HCT116 (cell line): Measurements from ENCODE around the gene CADPS. TPM values are rescaled to one million over a fixed set of nuclear protein-coding genes. Genes with fewer than 3 reads are reported as not detected.

Source experiments
- ATAC-seq: fragments of 200-7000 bp; cut with Tn5 transposase; 2 replicates; pipeline ENCODE4 v1.9.1; 2020; ENCODE audit warnings: mild to moderate bottlenecking, moderate library complexity
- BruUV-seq: library from RNA; stranded (reverse); fragments of 400-500 nt; replicated peaks from 2 replicates; lab custom pipeline; 2021; lab: Mats Ljungman, UMichigan
- CTCF ChIA-PET: fragments of 300-600 bp; sonication (Branson Sonifier 250); formaldehyde crosslinking; loops from one replicate; lab custom pipeline; 2021; ENCODE audit warnings: antibody characterized with exemption; lab: Charles Lee
- POLR2A ChIA-PET: fragments of 300-600, 350-600 bp; sonication (Branson Sonifier 250); formaldehyde crosslinking; loops from one replicate; lab custom pipeline; 2021; ENCODE audit warnings: antibody characterized with exemption; lab: Charles Lee
- RAD21 ChIA-PET, 2 experiments: fragments of 300-600 bp; sonication (Branson Sonifier 250); formaldehyde crosslinking; loops; one replicate each; lab custom pipeline; 2023; ENCODE audit warnings: low total read pairs in 2 of 2; ENCODE audit not compliant: uncharacterized antibody in 2 of 2, unreplicated experiment in 2 of 2, low non-redundant PET in 1 of 2; lab: Charles Lee
- DNase-seq: peaks from one replicate; pipeline ENCODE4 v3.0.0-alpha.2; 2010; ENCODE audit warnings: low read depth, low spot score
- H2AFZ ChIP-seq: fragments of 200-600 bp; shearing (Covaris generic), sonication (generic); 2 replicates; pipeline ENCODE4 v1.6.1; 2017; ENCODE audit warnings: low read depth, mixed run types, mixed read lengths, antibody characterized with exemption, low read length; ENCODE audit not compliant: poor library complexity, severe bottlenecking
- H3K27ac ChIP-seq: 2 replicates; pipeline ENCODE4 v1.5.1; 2012; ENCODE audit warnings: low read depth, low read length
- H3K27me3 ChIP-seq: fragments of 200-600 bp; sonication (generic); 2 replicates; pipeline ENCODE4 v1.6.1; 2016; ENCODE audit warnings: mixed run types, low read length, mixed read lengths; ENCODE audit not compliant: insufficient read depth
- H3K36me3 ChIP-seq, 2 experiments: fragments of 200-500 bp in 1 of 2; fragments of 200-600 bp in 1 of 2; sonication (Bioruptor generic) in 1 of 2; sonication (generic) in 1 of 2; 2 replicates each; pipeline versions ENCODE4 v1.5.1 to v1.6.1; 2014 to 2016; ENCODE audit warnings: low read length in 2 of 2, inconsistent platforms in 1 of 2, mixed read lengths in 1 of 2, mixed run types in 1 of 2; ENCODE audit not compliant: insufficient read depth in 2 of 2, control insufficient read depth in 1 of 2
- H3K4me1 ChIP-seq, 2 experiments: fragments of 200-600 bp in 1 of 2; sonication (generic) in 1 of 2; 2 replicates each; pipeline versions ENCODE4 v1.5.1 to v1.6.1; 2012 to 2017; ENCODE audit warnings: low read length in 2 of 2, inconsistent platforms in 1 of 2, mild to moderate bottlenecking in 1 of 2, mixed read lengths in 1 of 2, mixed run types in 1 of 2, moderate library complexity in 1 of 2; ENCODE audit not compliant: insufficient read depth in 2 of 2, control insufficient read depth in 1 of 2
- H3K4me2 ChIP-seq: fragments of 200-600 bp; sonication (generic); 2 replicates; pipeline ENCODE4 v1.6.1; 2017; ENCODE audit warnings: mixed run types, low read length, mixed read lengths
- H3K4me3 ChIP-seq, 2 experiments: fragments of 200-600 bp in 1 of 2; sonication (generic) in 1 of 2; replicated peaks in 1 of 2; 2 replicates each; pipeline ENCODE4 v1.5.1; 2011 to 2016; ENCODE audit warnings: low read length in 2 of 2, control low read depth in 1 of 2, low read depth in 1 of 2, mild to moderate bottlenecking in 1 of 2, mixed read lengths in 1 of 2, mixed run types in 1 of 2
- H3K79me2 ChIP-seq: fragments of 200-600 bp; sonication (generic); 2 replicates; pipeline ENCODE4 v1.6.1; 2017; ENCODE audit warnings: mild to moderate bottlenecking, mixed run types, low read length, moderate library complexity, mixed read lengths; ENCODE audit not compliant: insufficient read depth
- H3K9ac ChIP-seq: fragments of 200-600 bp; sonication (generic); 2 replicates; pipeline ENCODE4 v1.6.1; 2016; ENCODE audit warnings: low read length, mixed read lengths
- H3K9me2 ChIP-seq: fragments of 200-600 bp; sonication (generic), shearing (Covaris generic); 2 replicates; pipeline ENCODE4 v1.6.1; 2017; ENCODE audit warnings: mixed run types, mild to moderate bottlenecking, moderate library complexity; ENCODE audit not compliant: insufficient read depth
- H3K9me3 ChIP-seq, 2 experiments: fragments of 200-500 bp in 1 of 2; fragments of 200-600 bp in 1 of 2; sonication (Bioruptor generic) in 1 of 2; sonication (generic) in 1 of 2; 2 replicates each; pipeline ENCODE4 v1.6.1; 2014 to 2017; ENCODE audit warnings: low read length in 2 of 2, mixed read lengths in 2 of 2, inconsistent platforms in 1 of 2, low read depth in 1 of 2, mild to moderate bottlenecking in 1 of 2, mixed run types in 1 of 2, moderate library complexity in 1 of 2; ENCODE audit not compliant: control insufficient read depth in 1 of 2, insufficient read depth in 1 of 2
- H4K20me1 ChIP-seq: fragments of 200-600 bp; sonication (generic), shearing (Covaris generic); 2 replicates; pipeline ENCODE4 v1.6.1; 2017; ENCODE audit warnings: mixed run types, mild to moderate bottlenecking, moderate library complexity; ENCODE audit not compliant: insufficient read depth
- CEBPB ChIP-seq: IDR thresholded peaks from 2 replicates; pipeline ENCODE4 v1.6.1; 2012; ENCODE audit warnings: low read depth
- EZH2 ChIP-seq: fragments of 200-600 bp; sonication (generic); IDR thresholded peaks from 2 replicates; pipeline ENCODE4 v1.6.1; 2017; ENCODE audit warnings: antibody characterized with exemption, mixed run types
- JUND ChIP-seq: IDR thresholded peaks from 2 replicates; pipeline ENCODE4 v1.6.1; 2012
- POLR2AphosphoS5 ChIP-seq: IDR thresholded peaks from 2 replicates; pipeline ENCODE4 v1.6.1; 2011; ENCODE audit warnings: mild to moderate bottlenecking, low read depth, low read length, moderate library complexity
- RAD21 ChIP-seq: IDR thresholded peaks from 2 replicates; pipeline ENCODE4 v1.6.1; 2012; ENCODE audit warnings: low read depth, mild to moderate bottlenecking
- SP1 ChIP-seq: IDR thresholded peaks from 2 replicates; pipeline ENCODE4 v1.6.1; 2012; ENCODE audit warnings: low read depth
- YY1 ChIP-seq: IDR thresholded peaks from 2 replicates; pipeline ENCODE4 v1.6.1; 2011; ENCODE audit warnings: low read length, low read depth, moderate library complexity, mild to moderate bottlenecking; ENCODE audit not compliant: insufficient replicate concordance; ENCODE audit errors: extremely low read depth
- intact Hi-C: fragments of 100-400 bp; cut with micrococcal nuclease; formaldehyde crosslinking; loops from 2 replicates; pipeline ENCODE4 v1.10.0; 2022
- total RNA-seq: library from RNA; stranded (reverse); gene quantifications from one replicate; pipeline ENCODE4 v1.2.1, GENCODE V29; 2021; ENCODE audit not compliant: unreplicated experiment
- TF ChIP-seq, protein P1 (sequence below): IDR thresholded peaks from 2 replicates; pipeline ENCODE4 v1.6.1; 2012; ENCODE audit warnings: low read depth
- TF ChIP-seq, protein P2 (sequence below), 3 experiments: fragments of 200-600 bp in 1 of 3; sonication (generic) in 1 of 3; IDR thresholded peaks in 2 of 3; conservative IDR thresholded peaks in 1 of 3; 2 replicates each; pipeline ENCODE4 v1.5.1; 2012 to 2017; ENCODE audit warnings: low read depth in 2 of 3, low read length in 2 of 3, antibody characterized with exemption in 1 of 3, borderline replicate concordance in 1 of 3, control low read depth in 1 of 3, mild to moderate bottlenecking in 1 of 3, mixed read lengths in 1 of 3, mixed run types in 1 of 3, moderate library complexity in 1 of 3; ENCODE audit not compliant: insufficient read depth in 1 of 3
- TF ChIP-seq, protein P3 (sequence below): IDR thresholded peaks from 2 replicates; pipeline ENCODE4 v1.6.1; 2012
- TF ChIP-seq, protein P4 (sequence below): IDR thresholded peaks from 2 replicates; pipeline ENCODE4 v1.6.1; 2012
- TF ChIP-seq, protein P5 (sequence below): IDR thresholded peaks from 2 replicates; pipeline ENCODE4 v1.6.1; 2011; ENCODE audit warnings: mild to moderate bottlenecking, low read length, moderate library complexity; ENCODE audit not compliant: insufficient replicate concordance; ENCODE audit errors: extremely low read depth

Gene CADPS
- total RNA-seq, 1 experiment from 2014 or later = not detected

DNA sequence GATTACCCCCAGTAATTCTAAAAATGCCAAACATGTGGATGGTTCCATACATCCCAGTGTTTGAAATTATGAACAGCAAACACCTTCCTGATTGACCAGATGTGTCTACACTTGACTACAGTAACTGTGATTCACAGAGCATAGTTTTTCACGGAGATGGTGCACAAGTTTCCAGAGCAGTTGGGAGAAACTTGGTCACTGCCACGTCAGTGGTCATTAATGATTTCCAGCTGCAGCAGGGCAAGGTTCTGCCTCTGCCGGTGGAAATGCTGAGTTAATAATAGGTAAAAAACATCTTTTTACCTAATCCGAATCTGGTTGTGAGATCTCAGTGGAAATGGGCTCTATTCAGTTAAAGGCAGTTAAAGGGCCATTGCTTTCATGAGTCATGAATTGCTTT, 347.7 kb downstream of the CADPS start (continued):
- TF ChIP-seq, protein P1, sequence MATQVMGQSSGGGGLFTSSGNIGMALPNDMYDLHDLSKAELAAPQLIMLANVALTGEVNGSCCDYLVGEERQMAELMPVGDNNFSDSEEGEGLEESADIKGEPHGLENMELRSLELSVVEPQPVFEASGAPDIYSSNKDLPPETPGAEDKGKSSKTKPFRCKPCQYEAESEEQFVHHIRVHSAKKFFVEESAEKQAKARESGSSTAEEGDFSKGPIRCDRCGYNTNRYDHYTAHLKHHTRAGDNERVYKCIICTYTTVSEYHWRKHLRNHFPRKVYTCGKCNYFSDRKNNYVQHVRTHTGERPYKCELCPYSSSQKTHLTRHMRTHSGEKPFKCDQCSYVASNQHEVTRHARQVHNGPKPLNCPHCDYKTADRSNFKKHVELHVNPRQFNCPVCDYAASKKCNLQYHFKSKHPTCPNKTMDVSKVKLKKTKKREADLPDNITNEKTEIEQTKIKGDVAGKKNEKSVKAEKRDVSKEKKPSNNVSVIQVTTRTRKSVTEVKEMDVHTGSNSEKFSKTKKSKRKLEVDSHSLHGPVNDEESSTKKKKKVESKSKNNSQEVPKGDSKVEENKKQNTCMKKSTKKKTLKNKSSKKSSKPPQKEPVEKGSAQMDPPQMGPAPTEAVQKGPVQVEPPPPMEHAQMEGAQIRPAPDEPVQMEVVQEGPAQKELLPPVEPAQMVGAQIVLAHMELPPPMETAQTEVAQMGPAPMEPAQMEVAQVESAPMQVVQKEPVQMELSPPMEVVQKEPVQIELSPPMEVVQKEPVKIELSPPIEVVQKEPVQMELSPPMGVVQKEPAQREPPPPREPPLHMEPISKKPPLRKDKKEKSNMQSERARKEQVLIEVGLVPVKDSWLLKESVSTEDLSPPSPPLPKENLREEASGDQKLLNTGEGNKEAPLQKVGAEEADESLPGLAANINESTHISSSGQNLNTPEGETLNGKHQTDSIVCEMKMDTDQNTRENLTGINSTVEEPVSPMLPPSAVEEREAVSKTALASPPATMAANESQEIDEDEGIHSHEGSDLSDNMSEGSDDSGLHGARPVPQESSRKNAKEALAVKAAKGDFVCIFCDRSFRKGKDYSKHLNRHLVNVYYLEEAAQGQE = no peak
- TF ChIP-seq SP1 = no peak
- TF ChIP-seq, protein P2, sequence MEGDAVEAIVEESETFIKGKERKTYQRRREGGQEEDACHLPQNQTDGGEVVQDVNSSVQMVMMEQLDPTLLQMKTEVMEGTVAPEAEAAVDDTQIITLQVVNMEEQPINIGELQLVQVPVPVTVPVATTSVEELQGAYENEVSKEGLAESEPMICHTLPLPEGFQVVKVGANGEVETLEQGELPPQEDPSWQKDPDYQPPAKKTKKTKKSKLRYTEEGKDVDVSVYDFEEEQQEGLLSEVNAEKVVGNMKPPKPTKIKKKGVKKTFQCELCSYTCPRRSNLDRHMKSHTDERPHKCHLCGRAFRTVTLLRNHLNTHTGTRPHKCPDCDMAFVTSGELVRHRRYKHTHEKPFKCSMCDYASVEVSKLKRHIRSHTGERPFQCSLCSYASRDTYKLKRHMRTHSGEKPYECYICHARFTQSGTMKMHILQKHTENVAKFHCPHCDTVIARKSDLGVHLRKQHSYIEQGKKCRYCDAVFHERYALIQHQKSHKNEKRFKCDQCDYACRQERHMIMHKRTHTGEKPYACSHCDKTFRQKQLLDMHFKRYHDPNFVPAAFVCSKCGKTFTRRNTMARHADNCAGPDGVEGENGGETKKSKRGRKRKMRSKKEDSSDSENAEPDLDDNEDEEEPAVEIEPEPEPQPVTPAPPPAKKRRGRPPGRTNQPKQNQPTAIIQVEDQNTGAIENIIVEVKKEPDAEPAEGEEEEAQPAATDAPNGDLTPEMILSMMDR (IDR thresholded peaks at IDR 0.05 in 2 of 3, conservative IDR thresholded peaks at IDR 0.05 in 1 of 3; ENCODE audit: borderline replicate concordance in 1 of 3, insufficient read depth in 1 of 3, low read depth in 2 of 3, low read length in 2 of 3) = no peak
- no peak for TF ChIP-seq CEBPB
- TF ChIP-seq, protein P3, sequence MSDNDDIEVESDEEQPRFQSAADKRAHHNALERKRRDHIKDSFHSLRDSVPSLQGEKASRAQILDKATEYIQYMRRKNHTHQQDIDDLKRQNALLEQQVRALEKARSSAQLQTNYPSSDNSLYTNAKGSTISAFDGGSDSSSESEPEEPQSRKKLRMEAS = no peak
- TF ChIP-seq JUND = no peak

DNA sequence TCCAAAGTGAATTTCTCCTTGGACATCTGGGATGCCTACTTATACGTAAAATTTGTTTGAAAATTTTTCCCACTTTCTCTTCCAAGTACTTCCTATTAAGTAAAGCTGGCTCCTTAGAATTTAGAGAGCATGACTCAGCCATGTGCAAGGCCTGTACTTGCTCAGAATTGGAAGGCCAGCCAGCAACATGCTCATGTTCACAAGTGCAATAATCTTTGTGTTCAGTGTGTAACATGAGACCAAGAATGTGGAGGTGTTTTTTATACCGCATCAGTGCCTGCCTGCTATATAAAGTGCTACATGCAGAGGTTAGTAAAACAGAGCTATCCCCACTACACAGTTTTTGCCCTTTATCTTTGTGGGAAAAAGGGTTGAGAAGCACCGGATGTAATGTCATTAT, 349.9 kb downstream of the CADPS start:
- no peaks in the 10 kb centered on the region for H3K36me3 ChIP-seq
- no peak overlapping the region for H3K4me2 ChIP-seq
- ChIA-PET POLR2A (no interaction called here), RAD21 (no interaction called here), CTCF (no interaction called here)
- no peak for ATAC-seq
- DNase-seq = no peak
- no peaks in the 10 kb centered on the region for H3K4me1 ChIP-seq
- no peaks in the 10 kb centered on the region for H3K9me3 ChIP-seq
- no peaks in the 10 kb centered on the region for H3K9me2 ChIP-seq
- peaks cover 56% of the 10 kb centered on the region; the same call in 1 of the 2 replicates for H3K27me3 ChIP-seq
- H3K4me3 ChIP-seq = no peak overlapping the region
- BruUV-seq = no TSS peak
- no peak overlapping the region for H3K9ac ChIP-seq
- H4K20me1 ChIP-seq = no peaks in the 10 kb centered on the region
- intact Hi-C loops = no loop called here
- H2AFZ ChIP-seq = no peak overlapping the region
- H3K79me2 ChIP-seq = no peaks in the 10 kb centered on the region
- H3K27ac ChIP-seq = no peak overlapping the region
- TF ChIP-seq RAD21 (no peak), CEBPB (no peak), POLR2AphosphoS5 (no peak), JUND (no peak), EZH2 (no peak), YY1 (no peak)
- TF ChIP-seq, protein P4, sequence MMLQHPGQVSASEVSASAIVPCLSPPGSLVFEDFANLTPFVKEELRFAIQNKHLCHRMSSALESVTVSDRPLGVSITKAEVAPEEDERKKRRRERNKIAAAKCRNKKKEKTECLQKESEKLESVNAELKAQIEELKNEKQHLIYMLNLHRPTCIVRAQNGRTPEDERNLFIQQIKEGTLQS = no peak
- TF ChIP-seq, protein P1 = no peak
- TF ChIP-seq, protein P5, sequence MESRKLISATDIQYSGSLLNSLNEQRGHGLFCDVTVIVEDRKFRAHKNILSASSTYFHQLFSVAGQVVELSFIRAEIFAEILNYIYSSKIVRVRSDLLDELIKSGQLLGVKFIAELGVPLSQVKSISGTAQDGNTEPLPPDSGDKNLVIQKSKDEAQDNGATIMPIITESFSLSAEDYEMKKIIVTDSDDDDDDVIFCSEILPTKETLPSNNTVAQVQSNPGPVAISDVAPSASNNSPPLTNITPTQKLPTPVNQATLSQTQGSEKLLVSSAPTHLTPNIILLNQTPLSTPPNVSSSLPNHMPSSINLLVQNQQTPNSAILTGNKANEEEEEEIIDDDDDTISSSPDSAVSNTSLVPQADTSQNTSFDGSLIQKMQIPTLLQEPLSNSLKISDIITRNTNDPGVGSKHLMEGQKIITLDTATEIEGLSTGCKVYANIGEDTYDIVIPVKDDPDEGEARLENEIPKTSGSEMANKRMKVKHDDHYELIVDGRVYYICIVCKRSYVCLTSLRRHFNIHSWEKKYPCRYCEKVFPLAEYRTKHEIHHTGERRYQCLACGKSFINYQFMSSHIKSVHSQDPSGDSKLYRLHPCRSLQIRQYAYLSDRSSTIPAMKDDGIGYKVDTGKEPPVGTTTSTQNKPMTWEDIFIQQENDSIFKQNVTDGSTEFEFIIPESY = no peak
